Measurements from ENCODE around the gene INKA2.

The INKA2 gene

GRCh38 chr1:111769517-111770146 is 30.4 kb upstream of the INKA2 start:
- Histone ChIP-seq H3K36me3 (ENCODE audit: insufficient read depth, low read length) (peaks cover 27% of the 10 kb centered on the region), H3K4me3 (ENCODE audit: low read depth in 1 of 2, low read length in 2 of 2) (no peak overlapping the region), H3K27me3 (ENCODE audit: control insufficient read depth in 1 of 2, insufficient read depth in 2 of 2, low read length in 2 of 2) (no peaks in the 10 kb centered on the region), H3K27ac (ENCODE audit: low read depth, low read length) (no peak overlapping the region), H3K9ac (ENCODE audit: low read length) (no peak overlapping the region), H3K4me1 (ENCODE audit: insufficient read depth, low read length) (no peaks in the 10 kb centered on the region), H3K9me3 (ENCODE audit: low read length) (no peaks in the 10 kb centered on the region)

GRCh38 chr1:111768625-111769024 is 29.4 kb upstream of the INKA2 start:
- no peak overlapping the region for H3K9ac ChIP-seq (ENCODE audit: low read length)
- H3K9me3 ChIP-seq (ENCODE audit: low read length), result no peaks in the 10 kb centered on the region
- peaks cover 27% of the 10 kb centered on the region for H3K36me3 ChIP-seq (ENCODE audit: insufficient read depth, low read length)
- H3K27me3 ChIP-seq (ENCODE audit: control insufficient read depth in 1 of 2, insufficient read depth in 2 of 2, low read length in 2 of 2), result no peaks in the 10 kb centered on the region
- H3K27ac ChIP-seq (ENCODE audit: low read depth, low read length), result no peak overlapping the region
- no peak overlapping the region for H3K4me3 ChIP-seq (ENCODE audit: low read depth in 1 of 2, low read length in 2 of 2)
- H3K4me1 ChIP-seq (ENCODE audit: insufficient read depth, low read length), result no peaks in the 10 kb centered on the region

GRCh38 chr1:111768023-111768422 is 28.8 kb upstream of the INKA2 start:
- H3K36me3 ChIP-seq (ENCODE audit: insufficient read depth, low read length), result peaks cover 29% of the 10 kb centered on the region
- no peak overlapping the region for H3K4me3 ChIP-seq (ENCODE audit: low read depth in 1 of 2, low read length in 2 of 2)
- H3K9me3 ChIP-seq (ENCODE audit: low read length), result no peaks in the 10 kb centered on the region
- H3K27me3 ChIP-seq (ENCODE audit: control insufficient read depth in 1 of 2, insufficient read depth in 2 of 2, low read length in 2 of 2), result no peaks in the 10 kb centered on the region
- H3K27ac ChIP-seq (ENCODE audit: low read depth, low read length), result no peak overlapping the region
- no peak overlapping the region for H3K9ac ChIP-seq (ENCODE audit: low read length)
- H3K4me1 ChIP-seq (ENCODE audit: insufficient read depth, low read length), result no peaks in the 10 kb centered on the region

DNA sequence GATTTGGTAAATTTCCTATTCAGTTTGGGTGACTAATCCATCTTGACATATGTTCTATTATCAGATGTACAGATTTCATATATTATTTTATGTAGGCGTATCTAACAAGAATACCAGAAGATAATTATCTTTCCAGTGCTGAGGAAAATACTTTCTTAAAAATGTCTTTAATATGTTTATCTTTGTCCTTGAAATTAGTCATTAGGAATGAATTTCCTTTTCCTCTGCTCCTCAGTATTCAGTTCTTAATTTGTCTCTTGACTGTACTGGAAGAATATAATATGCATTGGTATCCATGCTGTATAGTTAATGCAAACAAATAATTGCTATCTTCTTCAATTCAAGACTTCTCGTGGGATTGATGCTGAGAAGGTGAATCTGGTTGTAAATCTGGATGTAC is 23.1 kb upstream of the INKA2 start:
- Histone ChIP-seq H3K27me3 (ENCODE audit: control insufficient read depth in 1 of 2, insufficient read depth in 2 of 2, low read length in 2 of 2) (no peaks in the 10 kb centered on the region), H3K27ac (ENCODE audit: low read depth, low read length) (no peak overlapping the region), H3K9me3 (ENCODE audit: low read length) (no peaks in the 10 kb centered on the region), H3K9ac (ENCODE audit: low read length) (no peak overlapping the region), H3K4me3 (ENCODE audit: low read depth in 1 of 2, low read length in 2 of 2) (no peak overlapping the region), H3K4me1 (ENCODE audit: insufficient read depth, low read length) (no peaks in the 10 kb centered on the region), H3K36me3 (ENCODE audit: insufficient read depth, low read length) (peaks cover 51% of the 10 kb centered on the region)

GRCh38 chr1:111761717-111762116 is 22.5 kb upstream of the INKA2 start:
- Histone ChIP-seq H3K27me3 (ENCODE audit: control insufficient read depth in 1 of 2, insufficient read depth in 2 of 2, low read length in 2 of 2) (no peaks in the 10 kb centered on the region), H3K4me3 (ENCODE audit: low read depth in 1 of 2, low read length in 2 of 2) (no peak overlapping the region), H3K4me1 (ENCODE audit: insufficient read depth, low read length) (peaks cover 6% of the 10 kb centered on the region), H3K36me3 (ENCODE audit: insufficient read depth, low read length) (peaks cover 46% of the 10 kb centered on the region), H3K9me3 (ENCODE audit: low read length) (no peaks in the 10 kb centered on the region), H3K9ac (ENCODE audit: low read length) (no peak overlapping the region), H3K27ac (ENCODE audit: low read depth, low read length) (no peak overlapping the region)

- H3K9ac ChIP-seq (ENCODE audit: low read length), result no peak overlapping the region
- peaks cover 17% of the 10 kb centered on the region for H3K4me1 ChIP-seq (ENCODE audit: insufficient read depth, low read length)
- H3K36me3 ChIP-seq (ENCODE audit: insufficient read depth, low read length), result peaks cover 28% of the 10 kb centered on the region
- no peak overlapping the region for H3K27ac ChIP-seq (ENCODE audit: low read depth, low read length)
- no peak overlapping the region for H3K4me3 ChIP-seq (ENCODE audit: low read depth in 1 of 2, low read length in 2 of 2)
- H3K27me3 ChIP-seq (ENCODE audit: control insufficient read depth in 1 of 2, insufficient read depth in 2 of 2, low read length in 2 of 2), result no peaks in the 10 kb centered on the region
- no peaks in the 10 kb centered on the region for H3K9me3 ChIP-seq (ENCODE audit: low read length)
Observed at GRCh38 chr1:111758373-111758772, 19.2 kb upstream of the INKA2 start.

DNA sequence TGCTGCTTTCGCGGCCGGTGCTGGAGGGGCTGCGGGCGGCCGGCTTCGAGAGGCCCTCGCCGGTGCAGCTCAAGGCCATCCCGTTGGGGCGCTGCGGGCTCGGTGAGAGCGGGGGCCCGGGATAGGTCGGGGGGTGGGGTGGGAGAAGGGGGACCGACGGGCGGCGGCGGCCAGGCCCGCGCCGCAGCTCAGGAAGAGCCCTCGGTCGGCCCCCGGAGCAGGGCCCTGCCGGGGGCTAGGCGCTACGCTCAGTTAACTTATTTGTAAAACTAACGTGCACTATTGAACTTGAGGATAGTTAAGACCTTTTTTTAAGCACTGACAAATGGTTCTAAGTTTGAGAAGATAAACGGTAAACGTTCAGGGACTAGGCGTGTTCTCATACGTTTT is 16.9 kb upstream of the INKA2 start:
- H3K4me1 ChIP-seq (ENCODE audit: insufficient read depth, low read length), result peaks cover 17% of the 10 kb centered on the region
- H3K9me3 ChIP-seq (ENCODE audit: low read length), result no peaks in the 10 kb centered on the region
- no peaks in the 10 kb centered on the region for H3K27me3 ChIP-seq (ENCODE audit: control insufficient read depth in 1 of 2, insufficient read depth in 2 of 2, low read length in 2 of 2)
- H3K9ac ChIP-seq (ENCODE audit: low read length), result peak overlapping the region; percentile 86
- H3K36me3 ChIP-seq (ENCODE audit: insufficient read depth, low read length), result peaks cover 11% of the 10 kb centered on the region
- peak overlapping the region; percentile 85 to 98 for H3K4me3 ChIP-seq (ENCODE audit: low read depth in 1 of 2, low read length in 2 of 2)
- H3K27ac ChIP-seq (ENCODE audit: low read depth, low read length), result peak overlapping the region; percentile 90

DNA sequence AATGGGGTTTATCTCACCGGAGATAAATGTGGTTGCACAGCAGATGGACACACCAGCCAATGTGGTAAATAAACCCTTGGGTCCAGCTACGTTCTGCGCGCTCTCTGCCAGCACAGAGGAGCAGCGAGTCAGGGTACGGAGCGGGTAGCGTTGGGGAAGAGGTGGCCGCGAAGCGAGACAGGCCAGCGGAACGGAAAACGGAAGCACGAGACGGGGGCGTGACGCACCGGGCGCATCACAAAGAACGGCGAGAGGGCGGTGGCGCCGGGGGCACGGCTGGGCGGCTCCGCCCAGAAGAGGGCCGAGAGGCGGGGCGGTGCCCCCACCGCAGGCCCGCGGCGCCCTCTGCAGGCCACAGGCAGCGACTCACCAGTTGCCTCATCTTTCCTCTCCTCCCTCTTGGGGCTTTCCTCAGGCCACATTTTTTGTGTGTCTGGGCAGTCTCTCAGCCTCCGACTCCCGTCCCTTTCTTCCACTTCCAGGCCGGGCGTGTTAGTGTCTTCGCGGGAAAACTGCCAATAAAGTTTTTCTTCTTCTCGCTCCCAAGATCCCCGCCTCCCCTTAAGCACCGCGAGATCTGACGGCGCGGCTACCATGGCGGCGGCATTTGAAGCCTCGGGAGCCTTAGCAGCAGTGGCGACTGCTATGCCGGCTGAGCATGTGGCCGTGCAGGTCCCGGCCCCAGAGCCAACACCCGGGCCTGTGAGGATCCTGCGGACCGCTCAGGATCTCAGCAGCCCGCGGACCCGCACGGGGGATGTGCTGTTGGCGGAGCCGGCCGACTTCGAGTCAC is 16.3 kb upstream of the INKA2 start, which contains the start of gene DDX20:
Gene DDX20 (plus strand): TSS at position 571 of the 793 bp plus-strand sequence. CDS start 24 bp downstream, at position 595.
- no peaks in the 10 kb centered on the region for H3K9me3 ChIP-seq (ENCODE audit: low read length)
- peak within 1 kb of the TSS; percentile 98 for H3K9ac ChIP-seq (ENCODE audit: low read length)
- H3K36me3 ChIP-seq (ENCODE audit: insufficient read depth, low read length), result peaks cover 5% of the 10 kb centered on the region
- H3K4me1 ChIP-seq (ENCODE audit: insufficient read depth, low read length), result peaks cover 21% of the 10 kb centered on the region
- peak within 1 kb of the TSS; percentile 85 to 98 for H3K4me3 ChIP-seq (ENCODE audit: low read depth in 1 of 2, low read length in 2 of 2)
- peak within 1 kb of the TSS; percentile 90 for H3K27ac ChIP-seq (ENCODE audit: low read depth, low read length)
- H3K27me3 ChIP-seq (ENCODE audit: control insufficient read depth in 1 of 2, insufficient read depth in 2 of 2, low read length in 2 of 2), result no peaks in the 10 kb centered on the region

GRCh38 chr1:111754984-111755330 is 15.8 kb upstream of the INKA2 start:
- Histone ChIP-seq H3K27me3 (ENCODE audit: control insufficient read depth in 1 of 2, insufficient read depth in 2 of 2, low read length in 2 of 2) (no peaks in the 10 kb centered on the region), H3K9me3 (ENCODE audit: low read length) (no peaks in the 10 kb centered on the region), H3K4me3 (ENCODE audit: low read depth in 1 of 2, low read length in 2 of 2) (peak overlapping the region; percentile 85 to 98), H3K27ac (ENCODE audit: low read depth, low read length) (peak overlapping the region; percentile 90), H3K36me3 (ENCODE audit: insufficient read depth, low read length) (peaks cover 3% of the 10 kb centered on the region), H3K4me1 (ENCODE audit: insufficient read depth, low read length) (peaks cover 24% of the 10 kb centered on the region), H3K9ac (ENCODE audit: low read length) (peak overlapping the region; percentile 98)

GRCh38 chr1:111751906-111752575 is 12.8 kb upstream of the INKA2 start:
- no peak overlapping the region for H3K9ac ChIP-seq (ENCODE audit: low read length)
- no peaks in the 10 kb centered on the region for H3K27me3 ChIP-seq (ENCODE audit: control insufficient read depth in 1 of 2, insufficient read depth in 2 of 2, low read length in 2 of 2)
- H3K9me3 ChIP-seq (ENCODE audit: low read length), result no peaks in the 10 kb centered on the region
- peaks cover 22% of the 10 kb centered on the region for H3K4me1 ChIP-seq (ENCODE audit: insufficient read depth, low read length)
- H3K27ac ChIP-seq (ENCODE audit: low read depth, low read length), result no peak overlapping the region
- H3K4me3 ChIP-seq (ENCODE audit: low read depth in 1 of 2, low read length in 2 of 2), result no peak overlapping the region
- no peaks in the 10 kb centered on the region for H3K36me3 ChIP-seq (ENCODE audit: insufficient read depth, low read length)

DNA sequence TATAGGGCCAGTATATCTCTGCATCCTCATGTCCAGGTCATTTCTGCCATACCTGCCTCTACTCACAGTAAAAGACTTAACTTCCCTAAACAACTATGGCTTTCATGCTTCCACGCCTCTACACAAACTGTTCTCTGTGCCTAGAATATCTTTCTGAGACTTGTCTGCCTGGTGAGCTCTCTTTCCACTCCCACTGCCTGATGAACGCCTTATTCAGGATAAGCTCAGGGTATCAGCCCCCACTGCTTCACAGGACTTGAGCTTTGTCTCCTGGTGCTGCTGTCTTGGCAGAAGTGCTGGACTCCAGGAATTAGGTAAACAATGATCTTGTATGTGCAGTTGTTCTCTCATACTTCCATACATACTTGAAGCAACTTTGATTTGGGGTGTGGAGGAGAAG is 11.7 kb upstream of the INKA2 start:
- peaks cover 21% of the 10 kb centered on the region for H3K4me1 ChIP-seq (ENCODE audit: insufficient read depth, low read length)

More for the DNA sequence above, 11.7 kb upstream of the INKA2 start:
- Histone ChIP-seq H3K27ac (ENCODE audit: low read depth, low read length) (no peak overlapping the region), H3K9me3 (ENCODE audit: low read length) (no peaks in the 10 kb centered on the region), H3K27me3 (ENCODE audit: control insufficient read depth in 1 of 2, insufficient read depth in 2 of 2, low read length in 2 of 2) (no peaks in the 10 kb centered on the region), H3K36me3 (ENCODE audit: insufficient read depth, low read length) (no peaks in the 10 kb centered on the region), H3K9ac (ENCODE audit: low read length) (no peak overlapping the region), H3K4me3 (ENCODE audit: low read depth in 1 of 2, low read length in 2 of 2) (no peak overlapping the region)

Data from muscle layer of colon (tissue), 2 donors.